22Rv1 (cell line): Measurements from ENCODE around the gene ARSG.
"Not testable (repeated sequence)": the region's sequence is repeated elsewhere in the genome, so short reads cannot be mapped to it uniquely, and the experiment has no call there.

Source experiments
- H3K27ac ChIP-seq: fragments of 450-650 bp; 2 replicates; pipeline ENCODE4 v1.5.1; 2017
- ZFX ChIP-seq: fragments of 450-650 bp; IDR thresholded peaks from 2 replicates; pipeline ENCODE4 v1.6.1; 2017; ENCODE audit warnings: antibody characterized with exemption, borderline replicate concordance
- TF ChIP-seq, protein P1 (sequence below): fragments of 450-650 bp; IDR thresholded peaks from 2 replicates; pipeline ENCODE4 v1.5.1; 2017; ENCODE audit warnings: mild to moderate bottlenecking

ARSG gene

GRCh38 chr17:68349157-68349556 is 57.9 kb downstream of the ARSG start:
- TF ChIP-seq ZFX = no peak
- TF ChIP-seq, protein P1, sequence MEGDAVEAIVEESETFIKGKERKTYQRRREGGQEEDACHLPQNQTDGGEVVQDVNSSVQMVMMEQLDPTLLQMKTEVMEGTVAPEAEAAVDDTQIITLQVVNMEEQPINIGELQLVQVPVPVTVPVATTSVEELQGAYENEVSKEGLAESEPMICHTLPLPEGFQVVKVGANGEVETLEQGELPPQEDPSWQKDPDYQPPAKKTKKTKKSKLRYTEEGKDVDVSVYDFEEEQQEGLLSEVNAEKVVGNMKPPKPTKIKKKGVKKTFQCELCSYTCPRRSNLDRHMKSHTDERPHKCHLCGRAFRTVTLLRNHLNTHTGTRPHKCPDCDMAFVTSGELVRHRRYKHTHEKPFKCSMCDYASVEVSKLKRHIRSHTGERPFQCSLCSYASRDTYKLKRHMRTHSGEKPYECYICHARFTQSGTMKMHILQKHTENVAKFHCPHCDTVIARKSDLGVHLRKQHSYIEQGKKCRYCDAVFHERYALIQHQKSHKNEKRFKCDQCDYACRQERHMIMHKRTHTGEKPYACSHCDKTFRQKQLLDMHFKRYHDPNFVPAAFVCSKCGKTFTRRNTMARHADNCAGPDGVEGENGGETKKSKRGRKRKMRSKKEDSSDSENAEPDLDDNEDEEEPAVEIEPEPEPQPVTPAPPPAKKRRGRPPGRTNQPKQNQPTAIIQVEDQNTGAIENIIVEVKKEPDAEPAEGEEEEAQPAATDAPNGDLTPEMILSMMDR = no peak
- H3K27ac ChIP-seq = no peak overlapping the region

DNA sequence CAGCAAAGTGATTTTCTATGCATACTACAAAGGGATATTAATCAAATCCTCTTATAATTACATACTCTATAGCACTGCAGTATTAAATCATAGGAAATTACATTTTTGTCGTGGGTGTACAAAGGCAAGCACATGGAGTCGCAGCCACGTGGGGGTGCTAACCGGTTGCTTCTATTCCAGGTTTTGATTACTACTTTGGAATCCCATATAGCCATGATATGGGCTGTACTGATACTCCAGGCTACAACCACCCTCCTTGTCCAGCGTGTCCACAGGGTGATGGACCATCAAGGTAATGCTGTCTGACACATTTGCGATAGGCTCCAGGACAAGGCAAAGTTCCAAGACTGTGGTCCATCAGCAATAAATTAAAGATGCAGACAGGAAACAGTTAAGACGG is 60.1 kb downstream of the ARSG start:
- H3K27ac ChIP-seq = no peak overlapping the region
- no peak for TF ChIP-seq ZFX
- TF ChIP-seq, protein P1 = no peak

DNA sequence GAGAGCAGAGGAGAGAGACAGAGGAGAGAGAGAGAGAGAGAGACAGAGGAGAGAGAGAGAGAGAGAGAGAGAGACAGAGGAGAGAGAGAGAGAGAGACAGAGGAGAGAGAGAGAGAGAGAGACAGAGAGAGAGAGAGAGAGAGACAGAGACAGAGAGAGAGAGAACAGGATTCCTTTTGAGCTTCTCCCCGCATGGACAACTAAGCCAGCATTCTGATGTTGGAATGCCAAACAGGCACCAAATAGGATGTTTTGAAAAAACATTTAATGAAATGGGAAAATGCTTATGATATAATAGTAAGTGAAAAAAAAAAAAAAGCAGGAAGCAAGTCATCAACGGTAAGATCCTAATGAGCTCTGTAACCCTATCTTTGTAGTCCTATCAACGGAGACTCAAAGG is 60.7 kb downstream of the ARSG start:
- no peak overlapping the region for H3K27ac ChIP-seq
- TF ChIP-seq, protein P1 = no peak
- TF ChIP-seq ZFX = no peak

DNA sequence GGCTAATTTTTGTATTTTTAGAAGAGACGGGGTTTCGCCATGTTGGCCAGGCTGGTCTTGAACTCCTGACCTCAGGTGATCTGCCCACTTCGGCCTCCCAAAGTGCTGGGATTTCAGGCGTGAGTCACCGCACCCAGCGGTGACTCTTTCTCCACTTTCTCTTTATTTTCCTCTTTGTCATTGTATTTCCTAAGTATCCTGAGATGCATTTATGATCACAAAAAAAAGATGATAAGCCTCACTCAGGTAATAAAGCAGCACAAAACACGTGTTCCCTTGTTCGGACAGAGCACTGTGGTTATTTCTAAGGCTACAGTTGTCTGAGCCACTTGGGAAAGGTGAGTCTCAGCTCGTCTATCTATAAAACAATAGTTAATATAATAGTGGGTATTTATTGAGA is 61.4 kb downstream of the ARSG start:
- H3K27ac ChIP-seq = not testable (repeated sequence)

GRCh38 chr17:68353111-68353521 is 61.8 kb downstream of the ARSG start:
- H3K27ac ChIP-seq = no peak overlapping the region
- TF ChIP-seq, protein P1 = no peak
- no peak for TF ChIP-seq ZFX

GRCh38 chr17:68354311-68354710 is 63.0 kb downstream of the ARSG start:
- not testable (repeated sequence) for H3K27ac ChIP-seq

DNA sequence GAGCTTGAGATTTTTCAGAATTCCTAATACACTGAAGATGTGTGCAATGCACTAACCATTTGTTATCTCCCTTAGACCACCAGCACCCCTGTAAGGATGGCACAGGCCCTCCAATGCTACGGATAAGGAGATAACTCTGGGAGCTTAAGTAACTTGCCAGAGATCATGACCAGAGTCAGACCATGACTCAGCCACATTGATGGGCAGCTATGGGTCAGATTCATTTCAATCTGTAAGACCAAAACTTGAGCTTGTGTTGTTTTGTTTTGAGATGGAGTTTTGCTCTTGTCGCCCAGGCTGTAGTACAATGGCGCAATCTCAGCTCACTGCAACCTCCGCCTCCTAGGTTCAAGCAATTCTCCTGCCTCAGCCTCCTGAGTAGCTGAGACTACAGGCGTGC is 63.8 kb downstream of the ARSG start:
- not testable (repeated sequence) for H3K27ac ChIP-seq

- H3K27ac ChIP-seq = no peak overlapping the region
- TF ChIP-seq, protein P1 = no peak
- no peak for TF ChIP-seq ZFX
Observed at GRCh38 chr17:68356520-68356919, 65.2 kb downstream of the ARSG start.

GRCh38 chr17:68356949-68357455 is 65.7 kb downstream of the ARSG start:
- H3K27ac ChIP-seq = no peak overlapping the region
- no peak for TF ChIP-seq ZFX
- TF ChIP-seq, protein P1 = no peak
